Transverse colon (tissue), 4 donors: ENCODE measurements around the gene SDK1.

Source experiments
- CTCF ChIP-seq, 5 experiments: fragments of 200-600 bp in 3 of 5; fragments of 450-650 bp in 2 of 5; sonication (generic) in 3 of 5; IDR thresholded peaks; 1 replicate in 2 of 5; 2 replicates in 3 of 5; pipeline ENCODE4 v1.5.1; 2016 to 2017; ENCODE audit warnings: antibody characterized with exemption in 5 of 5, inconsistent platforms in 3 of 5, mild to moderate bottlenecking in 2 of 5, moderate library complexity in 1 of 5
- EP300 ChIP-seq: sonication (generic); formaldehyde crosslinking; IDR thresholded peaks from one replicate; pipeline ENCODE4 v1.6.1; 2017; ENCODE audit warnings: antibody characterized with exemption, low read depth
- POLR2AphosphoS5 ChIP-seq, 3 donors: sonication (generic); formaldehyde crosslinking; IDR thresholded peaks; one replicate each; pipeline ENCODE4 v1.6.1; 2016; ENCODE audit warnings: antibody characterized with exemption in 3 of 3

- TF ChIP-seq CTCF (IDR thresholded peaks at IDR 0.05) (no peak), POLR2AphosphoS5 (IDR thresholded peaks at IDR 0.05) (no peak), EP300 (no peak)
These were observed 559.9 kb downstream of the SDK1 start for GRCh38 chr7:3860932-3861331.
